Heart right ventricle (tissue), 16 donors: Measurements from ENCODE around the gene DNAJB1. TPM values are rescaled to one million over a fixed set of nuclear protein-coding genes. Genes with fewer than 3 reads are reported as not detected.

Source experiments
- ATAC-seq, 8 donors: fragments of 200-7000 bp; cut with Tn5 transposase; one replicate each; pipeline ENCODE4 v1.9.1; 2020; ENCODE audit warnings: mild to moderate bottlenecking in 8 of 8, moderate library complexity in 8 of 8, moderate number of reproducible peaks in 1 of 8
- DNase-seq, 2 donors: peaks; one replicate each; pipeline ENCODE4 v3.0.0-alpha.2; 2020
- H3K27ac ChIP-seq, 10 donors: fragments of 200-600 bp; sonication (generic) in 2 of 10; one replicate each; pipeline versions ENCODE4 v1.5.0 to v1.8.0; 2020 to 2022; ENCODE audit warnings: mild to moderate bottlenecking in 3 of 10
- H3K27me3 ChIP-seq, 7 donors: fragments of 200-600 bp; one replicate each; pipeline ENCODE4 v1.8.0; 2021 to 2022; ENCODE audit warnings: mild to moderate bottlenecking in 2 of 7
- H3K36me3 ChIP-seq, 9 donors: fragments of 200-600 bp; sonication (generic) in 1 of 9; one replicate each; pipeline versions ENCODE4 v1.5.0 to v1.8.0; 2020 to 2022; ENCODE audit warnings: mild to moderate bottlenecking in 2 of 9
- H3K4me1 ChIP-seq, 9 donors: fragments of 200-600 bp; sonication (generic) in 1 of 9; one replicate each; pipeline versions ENCODE4 v1.5.0 to v1.8.0; 2020 to 2022; ENCODE audit warnings: mild to moderate bottlenecking in 4 of 9
- H3K4me3 ChIP-seq, 10 donors: fragments of 200-600 bp; sonication (generic) in 2 of 10; one replicate each; pipeline versions ENCODE4 v1.5.0 to v1.8.0; 2020 to 2022; ENCODE audit warnings: mild to moderate bottlenecking in 7 of 10, moderate library complexity in 2 of 10
- H3K9me3 ChIP-seq, 11 donors: fragments of 200-600 bp in 10 of 11; sonication (generic) in 2 of 11; one replicate each; pipeline versions ENCODE4 v1.5.0 to v1.8.0; 2013 to 2022; ENCODE audit warnings: mild to moderate bottlenecking in 2 of 11, control low read depth in 1 of 11, moderate library complexity in 1 of 11
- CTCF ChIP-seq, 9 donors: fragments of 200-600 bp; sonication (generic) in 2 of 9; IDR thresholded peaks; one replicate each; pipeline versions ENCODE4 v1.5.0 to v1.8.0; 2021 to 2022; ENCODE audit warnings: antibody characterized with exemption in 9 of 9, mild to moderate bottlenecking in 5 of 9, moderate library complexity in 1 of 9
- WGBS, 2 donors: extraction: QIAGEN DNeasy Blood & Tissue Kit; methylation state at CpG; one replicate each; pipeline ENCODE4 v1.1.7; 2013; ENCODE audit warnings: inconsistent platforms in 1 of 2; 5-methylcytosine and 5-hydroxymethylcytosine counted together
- intact Hi-C, 10 donors: fragments of 100-400 bp; cut with DNase I; formaldehyde crosslinking; loops; one replicate each; pipeline versions ENCODE4 v1.11.1 to v1.14.2; 2022
- polyA plus RNA-seq, 2 donors: library from polyadenylated mRNA; stranded (reverse); fragments of 200-250 nt; gene quantifications; one replicate each; pipeline ENCODE4 v1.2.3, GENCODE V29; 2013
- total RNA-seq, 10 donors: library from RNA; stranded (reverse); fragmentation: NEBNext Ultra II Directional in 3 of 10; extraction: Animal tissue kit (Norgen Biotek cat#: 25700) in 3 of 10; gene quantifications; one replicate each; pipeline versions ENCODE4 v1.2.1 to v1.2.4, GENCODE V29; 2021 to 2023
- donor health status: Arrhythmogenic right ventricular cardiomyopathy.
- donor health status: ischemic (EF 13 %, LVEDD 7.1; RV severe dilation, severe dysfunction).
- donor health status: healthy with polysubstance abuse.
- donor health status: DM: no; HTN: yes; CAD: no.
- donor health status: DM: no; HTN: no; CAD: no.
- donor health status: ischemic (EF 25% LVEDD 6.9; RV normal size, moderate dysfunction).
- donor health status: ischemic (EF 25% LVEDD 5.7; RV mildly dilated, moderate dysfunction).
- donor health status: healthy.
- donor health status: DM: yes; HTN: yes; CAD: no.
- donor health status: Ischemic cardiomyopathy.
- donor health status: ischemic (EF 35%, LVEDD 5.7; RV mildly dilated, moderate dysfunction).
- donor health status: nonischemic (EF 11% LVEDD 7.7; RV severe dilation, severe dysfunction).
- donor health status: DM: yes; HTN: yes; CAD: no.
- donor health status: PGD.
- donor health status: ischemic (EF 29% LVEDD 5.4; RV normal size, mild dysfunction).
- donor health status: nonischemic (EF 23%, LVEDD 6.1; RV moderate dilation, normal function).

Gene DNAJB1
- total and polyA plus RNA-seq, 12 donors: 23.6 to 99.0 (median 44.6) TPM

- peak overlapping the region in 7 of 10 donors; percentile 2 to 38 (median 13) for H3K4me3 ChIP-seq
- peaks cover 3 to 47% (median 32%) of the 10 kb centered on the region in 9 donors for H3K36me3 ChIP-seq
- intact Hi-C loops: loop anchor here in 5 of 10 donors (5.0 to 10.0 kb wide), 4 partner anchors 36 to 339 kb away; partner anchors contain the start of genes ASF1B (in 1 of the 5) and PKN1 (in 1 of the 5)
- H3K4me1 ChIP-seq: peaks cover 11 to 56% (median 33%) of the 10 kb centered on the region in 9 donors
- no peaks in the 10 kb centered on the region for H3K9me3 ChIP-seq
- DNase-seq: no peak
- peaks cover 4 to 39% (median 31%) of the 10 kb centered on the region in 7 donors for H3K27me3 ChIP-seq
- no peak overlapping the region for H3K27ac ChIP-seq
- WGBS, 2 donors: 4 to 5% methylated on average over 86 to 97 of the region's 97 CpGs
- TF ChIP-seq CTCF (IDR thresholded peaks at IDR 0.05): peak in 3 of 9 donors; percentile 5 to 28 (median 8)
- peak in 1 of 8 donors; percentile 8 for ATAC-seq
Observed at GRCh38 chr19:14473073-14473977, 44.9 kb downstream of the DNAJB1 start.

- peak; percentile 96 to 99 (median 98) for TF ChIP-seq CTCF (IDR thresholded peaks at IDR 0.05)
- no peaks in the 10 kb centered on the region for H3K9me3 ChIP-seq
- intact Hi-C loops: loop anchor here in 5 of 10 donors (5.0 to 10.0 kb wide), 4 partner anchors 35 to 338 kb away; partner anchors contain the start of genes ASF1B (in 1 of the 5) and PKN1 (in 1 of the 5)
- DNase-seq (peak; percentile 67 to 83), ATAC-seq (peak; percentile 53 to 68 (median 65))
- H3K4me3 ChIP-seq: peak overlapping the region in 8 of 10 donors; percentile 5 to 39 (median 24)
- H3K36me3 ChIP-seq: peaks cover 0 to 47% (median 34%) of the 10 kb centered on the region in 9 donors
- no peak overlapping the region for H3K27ac ChIP-seq
- peaks cover 4 to 39% (median 31%) of the 10 kb centered on the region in 7 donors for H3K27me3 ChIP-seq
- peaks cover 11 to 47% (median 31%) of the 10 kb centered on the region in 9 donors for H3K4me1 ChIP-seq
- WGBS, 2 donors: 2% methylated on average over 66 of the region's 66 CpGs
Observed at GRCh38 chr19:14472202-14472938, 45.8 kb downstream of the DNAJB1 start.

- H3K4me3 ChIP-seq: peak overlapping the region in 3 of 10 donors; percentile 35 to 39 (median 35)
- DNase-seq (no peak), ATAC-seq (no peak)
- peaks cover 11 to 39% (median 29%) of the 10 kb centered on the region in 9 donors for H3K4me1 ChIP-seq
- H3K27me3 ChIP-seq: peaks cover 4 to 39% (median 31%) of the 10 kb centered on the region in 7 donors
- 72 to 78% methylated on average over 38 to 46 of the region's 46 CpGs for WGBS, 2 donors
- H3K9me3 ChIP-seq: no peaks in the 10 kb centered on the region
- intact Hi-C loops: loop anchor here in 5 of 10 donors (5.0 to 10.0 kb wide), 4 partner anchors 34 to 337 kb away; partner anchors contain the start of genes ASF1B (in 1 of the 5) and PKN1 (in 1 of the 5)
- no peak for TF ChIP-seq CTCF (IDR thresholded peaks at IDR 0.05)
- H3K36me3 ChIP-seq: peaks cover 0 to 51% (median 42%) of the 10 kb centered on the region in 9 donors
- no peak overlapping the region for H3K27ac ChIP-seq
Observed at GRCh38 chr19:14471436-14472187, 46.6 kb downstream of the DNAJB1 start.
